GM19397 (cell line): ENCODE data around the gene ADGRG7.

Source experiments
- ATAC-seq: cut with Tn5 transposase; IDR thresholded peaks from one replicate; pipeline ENCODE4 v1.9.1; 2021; ENCODE audit warnings: mild to moderate bottlenecking, moderate library complexity; ENCODE audit not compliant: unreplicated experiment

Gene ADGRG7

GRCh38 chr3:100697172-100697571 is 87.8 kb downstream of the ADGRG7 start:
- no peak for ATAC-seq

- ATAC-seq: no peak
Measured at GRCh38 chr3:100697723-100698285, 88.4 kb downstream of the ADGRG7 start.

- no peak for ATAC-seq
Measured at GRCh38 chr3:100698736-100699135, 89.3 kb downstream of the ADGRG7 start.

GRCh38 chr3:100700708-100701107 is 91.3 kb downstream of the ADGRG7 start:
- ATAC-seq: no peak

- ATAC-seq: no peak
Measured at GRCh38 chr3:100702082-100702979, 92.9 kb downstream of the ADGRG7 start.

- ATAC-seq: no peak
Measured at GRCh38 chr3:100702980-100703345, 93.6 kb downstream of the ADGRG7 start.

- ATAC-seq: no peak
Measured at GRCh38 chr3:100703865-100704264, 94.5 kb downstream of the ADGRG7 start.

GRCh38 chr3:100706365-100706764 is 97.0 kb downstream of the ADGRG7 start:
- no peak for ATAC-seq

- ATAC-seq: no peak
Measured at GRCh38 chr3:100708644-100708988, 99.2 kb downstream of the ADGRG7 start.

GRCh38 chr3:100708989-100709841 is 99.8 kb downstream of the ADGRG7 start, which contains the start of gene TFG:
TSS of gene TFG (plus strand) at chr3:100709494. CDS start at chr3:100713686, 4,192 bp downstream.
- peak; percentile 94 for ATAC-seq

GRCh38 chr3:100709842-100710260 is 100.5 kb downstream of the ADGRG7 start:
- ATAC-seq: no peak

- peak; percentile 18 for ATAC-seq
Measured at GRCh38 chr3:100710261-100710968, 101.0 kb downstream of the ADGRG7 start.

GRCh38 chr3:100715176-100715575 is 105.8 kb downstream of the ADGRG7 start:
- ATAC-seq: no peak

- ATAC-seq: no peak
Measured at GRCh38 chr3:100717063-100717462, 107.7 kb downstream of the ADGRG7 start.

- no peak for ATAC-seq
Measured at GRCh38 chr3:100717637-100718487, 108.5 kb downstream of the ADGRG7 start.

GRCh38 chr3:100719136-100719535 is 109.7 kb downstream of the ADGRG7 start:
- ATAC-seq: no peak

GRCh38 chr3:100720426-100720825 is 111.0 kb downstream of the ADGRG7 start:
- no peak for ATAC-seq

GRCh38 chr3:100725935-100726513 is 116.6 kb downstream of the ADGRG7 start:
- ATAC-seq: no peak

GRCh38 chr3:100726706-100727105 is 117.3 kb downstream of the ADGRG7 start:
- no peak for ATAC-seq

GRCh38 chr3:100730524-100730923 is 121.1 kb downstream of the ADGRG7 start:
- peak; percentile 62 for ATAC-seq
